GM23338 (cell line): ENCODE data around the gene TMEM59L.

Experiments
- CREB1 ChIP-seq: fragments of 250-450 bp; sonication (Bioruptor Pico); IDR thresholded peaks from 2 replicates; pipeline ENCODE4 v1.5.0; 2020; ENCODE audit warnings: low read depth, mild to moderate bottlenecking, moderate library complexity
- CTCF ChIP-seq, 2 experiments: fragments of 200-600 bp in 1 of 2; sonication (generic) in 1 of 2; conservative IDR thresholded peaks; 2 replicates each; pipeline versions ENCODE4 v1.5.1 to v1.6.1; 2016 to 2017; ENCODE audit warnings: antibody characterized with exemption in 2 of 2, low read depth in 2 of 2, mild to moderate bottlenecking in 2 of 2, moderate library complexity in 1 of 2
- ETS1 ChIP-seq: IDR thresholded peaks from 2 replicates; pipeline ENCODE4 v1.6.1; 2016; ENCODE audit warnings: antibody characterized with exemption
- EZH2 ChIP-seq: fragments of 200-600 bp; sonication (generic); IDR thresholded peaks from one replicate; pipeline ENCODE4 v1.8.0; 2017; ENCODE audit warnings: antibody characterized with exemption, mild to moderate bottlenecking, low read depth; ENCODE audit not compliant: unreplicated experiment
- EZH2phosphoT487 ChIP-seq: fragments of 200-600 bp; sonication (generic); IDR thresholded peaks from one replicate; pipeline ENCODE4 v1.8.1; 2018; ENCODE audit warnings: antibody characterized with exemption; ENCODE audit not compliant: unreplicated experiment
- JUNB ChIP-seq: IDR thresholded peaks from one replicate; pipeline ENCODE4 v1.6.1; 2016; ENCODE audit warnings: antibody characterized with exemption; ENCODE audit not compliant: unreplicated experiment
- NANOG ChIP-seq: IDR thresholded peaks from 2 replicates; pipeline ENCODE4 v1.6.1; 2016; ENCODE audit warnings: antibody characterized with exemption, borderline replicate concordance
- POLR2AphosphoS5 ChIP-seq: IDR thresholded peaks from 2 replicates; pipeline ENCODE4 v1.6.1; 2016; ENCODE audit warnings: antibody characterized with exemption, low read depth
- REST ChIP-seq: IDR thresholded peaks from one replicate; pipeline ENCODE4 v1.6.1; 2018; ENCODE audit warnings: antibody characterized with exemption; ENCODE audit not compliant: unreplicated experiment
- ZNF114 ChIP-seq: fragments of 250-450 bp; sonication (Bioruptor Pico); IDR thresholded peaks from 2 replicates; pipeline ENCODE4 v1.5.0; 2020; ENCODE audit warnings: mild to moderate bottlenecking, moderate library complexity
- ZNF462 ChIP-seq: fragments of 250-450 bp; sonication (Bioruptor Pico); IDR thresholded peaks from 2 replicates; pipeline ENCODE4 v1.5.0; 2020; ENCODE audit warnings: mild to moderate bottlenecking, moderate library complexity

- no peak for TF ChIP-seq CTCF (conservative IDR thresholded peaks at IDR 0.05; ENCODE audit: low read depth in 2 of 2)
- TF ChIP-seq EZH2 = no peak
- no peak for TF ChIP-seq ZNF114 (CRISPR knock-in tag)
- TF ChIP-seq EZH2phosphoT487 = no peak
- peak; percentile 27; the same call in 1 of the 2 replicates for TF ChIP-seq POLR2AphosphoS5
- TF ChIP-seq REST = no peak
- no peak for TF ChIP-seq CREB1 (CRISPR knock-in tag)
- no peak for TF ChIP-seq NANOG
- TF ChIP-seq JUNB = no peak
- no peak for TF ChIP-seq ETS1
- TF ChIP-seq ZNF462 (CRISPR knock-in tag) = no peak
These were observed 19.1 kb upstream of the TMEM59L start for GRCh38 chr19:18593367-18594095.
